Endothelial cell of umbilical vein (primary cell): Measurements from ENCODE around the gene TAS2R30. TPM values are rescaled to one million over a fixed set of nuclear protein-coding genes. Genes with fewer than 3 reads are reported as not detected.

Experiments
- BruUV-seq: library from RNA; stranded (reverse); fragments of 400-500 nt; replicated peaks from 2 replicates; lab custom pipeline; 2021; lab: Mats Ljungman, UMichigan
- CTCF ChIA-PET: fragments of 300-600, 350-600 bp; sonication (Branson Sonifier 250); formaldehyde crosslinking; loops from one replicate; lab custom pipeline; 2021; ENCODE audit warnings: antibody characterized with exemption, inconsistent platforms; lab: Charles Lee
- POLR2A ChIA-PET: fragments of 300-600, 350-600 bp; sonication (Branson Sonifier 250); formaldehyde crosslinking; loops from one replicate; lab custom pipeline; 2021; ENCODE audit warnings: antibody characterized with exemption, inconsistent platforms; lab: Charles Lee
- DNase-seq: peaks from one replicate; pipeline ENCODE4 v3.0.0-alpha.2; 2011; ENCODE audit warnings: low read depth, low spot score
- FAIRE-seq: peaks from 2 replicates; lab custom pipeline; 2011; peaks lifted over from hg19 to GRCh38; lab: Jason Lieb, UNC
- H2AFZ ChIP-seq: 2 replicates; pipeline ENCODE4 v1.6.0; 2012; ENCODE audit warnings: low read depth, low read length, control low read depth, inconsistent platforms
- H3K27ac ChIP-seq: 2 replicates; pipeline ENCODE4 v1.5.1; 2011; ENCODE audit warnings: low read depth, mild to moderate bottlenecking, control low read depth, low read length, moderate library complexity; ENCODE audit not compliant: insufficient read depth
- H3K27me3 ChIP-seq, 2 experiments: 2 replicates each; pipeline versions ENCODE4 v1.6.0 to v1.6.1; 2011; ENCODE audit warnings: low read length in 2 of 2, mixed read lengths in 1 of 2; ENCODE audit not compliant: control insufficient read depth in 2 of 2, insufficient read depth in 2 of 2
- H3K36me3 ChIP-seq, 2 experiments: 2 replicates in 1 of 2; 3 replicates in 1 of 2; pipeline ENCODE4 v1.5.1; 2011; ENCODE audit warnings: low read length in 2 of 2, mild to moderate bottlenecking in 1 of 2, moderate library complexity in 1 of 2; ENCODE audit not compliant: control insufficient read depth in 2 of 2, insufficient read depth in 2 of 2; ENCODE audit errors: extremely low read depth in 1 of 2
- H3K4me1 ChIP-seq: 3 replicates; pipeline ENCODE4 v1.5.1; 2011; ENCODE audit warnings: mild to moderate bottlenecking, low read length; ENCODE audit not compliant: control insufficient read depth, insufficient read depth; ENCODE audit errors: extremely low read depth
- H3K4me2 ChIP-seq: 2 replicates; pipeline ENCODE4 v1.6.1; 2011; ENCODE audit warnings: low read length, control low read depth, mixed read lengths; ENCODE audit not compliant: insufficient read depth
- H3K4me3 ChIP-seq, 3 experiments: fragments of 200-600 bp in 1 of 3; sonication (generic), shearing (Covaris generic) in 1 of 3; replicated peaks in 1 of 3; 2 replicates each; pipeline ENCODE4 v1.5.1; 2011 to 2016; ENCODE audit warnings: control low read depth in 3 of 3, low read length in 3 of 3, mild to moderate bottlenecking in 2 of 3, inconsistent platforms in 1 of 3, low read depth in 1 of 3, moderate library complexity in 1 of 3; ENCODE audit not compliant: insufficient read depth in 1 of 3
- H3K79me2 ChIP-seq: 2 replicates; pipeline ENCODE4 v1.6.0; 2012; ENCODE audit warnings: low read length, inconsistent platforms; ENCODE audit not compliant: control insufficient read depth, insufficient read depth
- H3K9ac ChIP-seq: replicated peaks from 2 replicates; pipeline ENCODE3; 2011; ENCODE audit warnings: low read length, control low read depth; ENCODE audit not compliant: insufficient read depth; ENCODE audit errors: extremely low read depth
- H3K9me1 ChIP-seq: replicated peaks from 3 replicates; pipeline ENCODE4 v1.6.0; 2011; ENCODE audit warnings: mild to moderate bottlenecking, low read length; ENCODE audit not compliant: control insufficient read depth, insufficient read depth; ENCODE audit errors: extremely low read depth
- H3K9me3 ChIP-seq: replicated peaks from 2 replicates; pipeline ENCODE4 v1.5.1; 2012; ENCODE audit warnings: low read length, inconsistent platforms; ENCODE audit not compliant: control insufficient read depth, insufficient read depth
- H4K20me1 ChIP-seq: replicated peaks from 2 replicates; pipeline ENCODE3; 2011; ENCODE audit warnings: mild to moderate bottlenecking, low read length; ENCODE audit not compliant: control insufficient read depth, insufficient read depth; ENCODE audit errors: extremely low read depth
- EZH2 ChIP-seq: IDR thresholded peaks from 2 replicates; pipeline ENCODE4 v1.6.1; 2012; ENCODE audit warnings: borderline replicate concordance, low read depth, mild to moderate bottlenecking, moderate library complexity, low read length, inconsistent platforms; ENCODE audit not compliant: severe bottlenecking
- FOS ChIP-seq: IDR thresholded peaks from 2 replicates; pipeline ENCODE4 v1.6.1; 2011; ENCODE audit warnings: mild to moderate bottlenecking, low read length, moderate library complexity, borderline replicate concordance; ENCODE audit not compliant: insufficient read depth
- GATA2 ChIP-seq: IDR thresholded peaks from 2 replicates; pipeline ENCODE4 v1.7.0; 2011; ENCODE audit warnings: low read depth, mild to moderate bottlenecking, moderate library complexity, mixed read lengths, low read length; ENCODE audit not compliant: insufficient read length, insufficient read depth
- JUN ChIP-seq: IDR thresholded peaks from 2 replicates; pipeline ENCODE4 v1.6.1; 2011; ENCODE audit warnings: borderline replicate concordance, low read depth; ENCODE audit not compliant: insufficient read length, insufficient read depth
- MYC ChIP-seq: IDR thresholded peaks from one replicate; pipeline ENCODE4 v1.6.1; 2011; ENCODE audit warnings: mild to moderate bottlenecking, low read depth, low read length
- POLR2A ChIP-seq: IDR thresholded peaks from 2 replicates; pipeline ENCODE4 v1.6.1; 2012; ENCODE audit warnings: low read depth, mild to moderate bottlenecking, control low read depth, low read length
- POLR2AphosphoS5 ChIP-seq: IDR thresholded peaks from 2 replicates; pipeline ENCODE4 v1.6.1; 2012; ENCODE audit warnings: low read depth, mild to moderate bottlenecking, control low read depth, low read length, moderate library complexity; ENCODE audit not compliant: insufficient read depth
- dilution Hi-C: fragments of 300-500 bp; cut with MboI; formaldehyde crosslinking; loops from one replicate; pipeline ENCODE4 v1.15.0; 2019; ENCODE audit warnings: low sequenced_read_pairs; ENCODE audit not compliant: extremely low pct_ligation_motif_present
- intact Hi-C: fragments of 100-400 bp; cut with micrococcal nuclease; formaldehyde crosslinking; loops from one replicate; pipeline ENCODE4 v1.10.0; 2022
- polyA plus RNA-seq, 4 experiments: library from polyadenylated mRNA; depleted of rRNA in 3 of 4; stranded (reverse) in 3 of 4; unstranded in 1 of 4; fragments of >200 nt; gene quantifications; 2 replicates each; pipeline versions ENCODE4 v1.2.1 to v1.2.3, GENCODE V29; 2011 to 2012; ENCODE audit warnings: missing spikeins in 1 of 4
- total RNA-seq: library from RNA; stranded (reverse); gene quantifications from 2 replicates; pipeline ENCODE4 v1.2.3, GENCODE V29; 2021
- TF ChIP-seq, protein P1 (sequence below), 2 donors: IDR thresholded peaks; 1 replicate in 1 of 2; 2 replicates in 1 of 2; pipeline ENCODE4 v1.5.1; 2011; ENCODE audit warnings: low read length in 2 of 2, mild to moderate bottlenecking in 2 of 2, moderate library complexity in 2 of 2, control low read depth in 1 of 2, inconsistent platforms in 1 of 2, low read depth in 1 of 2; ENCODE audit not compliant: insufficient read depth in 1 of 2; ENCODE audit errors: extremely low read depth in 1 of 2
- TF ChIP-seq, protein P2 (sequence below): IDR thresholded peaks from 2 replicates; pipeline ENCODE4 v1.6.1; 2011; ENCODE audit not compliant: insufficient read depth, insufficient read length

The TAS2R30 gene
- total and polyA plus RNA-seq, 2 donors (not counting 3 experiments of a cell fraction or from before 2014, with no cell fraction given): 0.26 to 5.2 TPM

GRCh38 chr12:11150832-11151231 is 16.4 kb upstream of the TAS2R30 start:
- dilution Hi-C loops: no loop called here
- H3K27me3 ChIP-seq: no peaks in the 10 kb centered on the region
- DNase-seq (no peak), FAIRE-seq (no peak)
- H2AFZ ChIP-seq: no peak overlapping the region
- ChIA-PET POLR2A (no interaction called here), CTCF (no interaction called here)
- TF ChIP-seq, protein P1, sequence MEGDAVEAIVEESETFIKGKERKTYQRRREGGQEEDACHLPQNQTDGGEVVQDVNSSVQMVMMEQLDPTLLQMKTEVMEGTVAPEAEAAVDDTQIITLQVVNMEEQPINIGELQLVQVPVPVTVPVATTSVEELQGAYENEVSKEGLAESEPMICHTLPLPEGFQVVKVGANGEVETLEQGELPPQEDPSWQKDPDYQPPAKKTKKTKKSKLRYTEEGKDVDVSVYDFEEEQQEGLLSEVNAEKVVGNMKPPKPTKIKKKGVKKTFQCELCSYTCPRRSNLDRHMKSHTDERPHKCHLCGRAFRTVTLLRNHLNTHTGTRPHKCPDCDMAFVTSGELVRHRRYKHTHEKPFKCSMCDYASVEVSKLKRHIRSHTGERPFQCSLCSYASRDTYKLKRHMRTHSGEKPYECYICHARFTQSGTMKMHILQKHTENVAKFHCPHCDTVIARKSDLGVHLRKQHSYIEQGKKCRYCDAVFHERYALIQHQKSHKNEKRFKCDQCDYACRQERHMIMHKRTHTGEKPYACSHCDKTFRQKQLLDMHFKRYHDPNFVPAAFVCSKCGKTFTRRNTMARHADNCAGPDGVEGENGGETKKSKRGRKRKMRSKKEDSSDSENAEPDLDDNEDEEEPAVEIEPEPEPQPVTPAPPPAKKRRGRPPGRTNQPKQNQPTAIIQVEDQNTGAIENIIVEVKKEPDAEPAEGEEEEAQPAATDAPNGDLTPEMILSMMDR (IDR thresholded peaks at IDR 0.05; ENCODE audit: extremely low read depth in 1 of 2, insufficient read depth in 1 of 2, low read depth in 1 of 2, low read length in 2 of 2): no peak
- TF ChIP-seq MYC (no peak), POLR2AphosphoS5 (no peak), JUN (no peak), FOS (no peak)
- TF ChIP-seq, protein P2, sequence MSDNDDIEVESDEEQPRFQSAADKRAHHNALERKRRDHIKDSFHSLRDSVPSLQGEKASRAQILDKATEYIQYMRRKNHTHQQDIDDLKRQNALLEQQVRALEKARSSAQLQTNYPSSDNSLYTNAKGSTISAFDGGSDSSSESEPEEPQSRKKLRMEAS: no peak
- H3K4me3 ChIP-seq: no peak overlapping the region
- H3K9ac ChIP-seq: no peak overlapping the region
- no peaks in the 10 kb centered on the region for H3K9me1 ChIP-seq
- no peaks in the 10 kb centered on the region for H3K36me3 ChIP-seq
- H3K9me3 ChIP-seq: no peaks in the 10 kb centered on the region
- intact Hi-C loops: no loop called here
- no peak overlapping the region for H3K4me2 ChIP-seq
- H3K79me2 ChIP-seq: peaks cover 35% of the 10 kb centered on the region
- no TSS peak for BruUV-seq
- no peaks in the 10 kb centered on the region for H3K4me1 ChIP-seq
- peaks cover 8% of the 10 kb centered on the region for H4K20me1 ChIP-seq
- H3K27ac ChIP-seq: no peak overlapping the region

GRCh38 chr12:11147420-11147819 is 13.0 kb upstream of the TAS2R30 start:
- ChIA-PET CTCF (no interaction called here), POLR2A (no interaction called here)
- no TSS peak for BruUV-seq
- Histone ChIP-seq H3K9ac (no peak overlapping the region), H3K4me3 (no peak overlapping the region), H3K4me1 (no peaks in the 10 kb centered on the region), H3K27ac (no peak overlapping the region), H2AFZ (no peak overlapping the region), H3K9me1 (no peaks in the 10 kb centered on the region), H4K20me1 (peaks cover 2% of the 10 kb centered on the region), H3K36me3 (no peaks in the 10 kb centered on the region), H3K4me2 (no peak overlapping the region), H3K27me3 (no peaks in the 10 kb centered on the region), H3K79me2 (peaks cover 30% of the 10 kb centered on the region), H3K9me3 (no peaks in the 10 kb centered on the region)
- DNase-seq (no peak), FAIRE-seq (no peak)
- TF ChIP-seq GATA2: no peak
- TF ChIP-seq MYC: no peak
- TF ChIP-seq POLR2A: no peak
- TF ChIP-seq, protein P1 (IDR thresholded peaks at IDR 0.05; ENCODE audit: extremely low read depth in 1 of 2, insufficient read depth in 1 of 2, low read depth in 1 of 2, low read length in 2 of 2): no peak
- no peak for TF ChIP-seq EZH2
- no peak for TF ChIP-seq FOS
- TF ChIP-seq POLR2AphosphoS5: no peak
- TF ChIP-seq, protein P2: no peak
- TF ChIP-seq JUN: no peak
- intact Hi-C loops: no loop called here
- dilution Hi-C loops: no loop called here
